GM21529 (cell line): ENCODE measurements around the gene TOR1AIP2.
"Not testable (repeated sequence)": the region's sequence is repeated elsewhere in the genome, so short reads cannot be mapped to it uniquely, and the experiment has no call there.

Experiments used
- ATAC-seq: cut with Tn5 transposase; IDR thresholded peaks from one replicate; pipeline ENCODE4 v1.9.1; 2021; ENCODE audit not compliant: unreplicated experiment

Gene TOR1AIP2

GRCh38 chr1:179807691-179808485 lies 69.7 kb downstream of the TOR1AIP2 start:
- no peak for ATAC-seq

GRCh38 chr1:179807291-179807690 lies 70.3 kb downstream of the TOR1AIP2 start:
- ATAC-seq = no peak

GRCh38 chr1:179806333-179806732 lies 71.3 kb downstream of the TOR1AIP2 start:
- no peak for ATAC-seq

GRCh38 chr1:179805291-179806195 lies 72.1 kb downstream of the TOR1AIP2 start:
- no peak for ATAC-seq

GRCh38 chr1:179804417-179804816 lies 73.2 kb downstream of the TOR1AIP2 start:
- not testable (repeated sequence) for ATAC-seq

- no peak for ATAC-seq
Measured at GRCh38 chr1:179803918-179804317, 73.7 kb downstream of the TOR1AIP2 start.

- no peak for ATAC-seq
Measured at GRCh38 chr1:179803104-179803503, 74.5 kb downstream of the TOR1AIP2 start.

GRCh38 chr1:179800481-179800880 lies 77.1 kb downstream of the TOR1AIP2 start:
- no peak for ATAC-seq

GRCh38 chr1:179798864-179799516 lies 78.6 kb downstream of the TOR1AIP2 start:
- no peak for ATAC-seq

- no peak for ATAC-seq
Measured at GRCh38 chr1:179798213-179798863, 79.3 kb downstream of the TOR1AIP2 start.

GRCh38 chr1:179794669-179795068 lies 82.9 kb downstream of the TOR1AIP2 start:
- no peak for ATAC-seq

GRCh38 chr1:179794146-179794545 lies 83.5 kb downstream of the TOR1AIP2 start:
- ATAC-seq = no peak

GRCh38 chr1:179793281-179793680 lies 84.3 kb downstream of the TOR1AIP2 start:
- ATAC-seq = no peak
